ENCODE data around the gene BCDIN3D. TPM values are rescaled to one million over a fixed set of nuclear protein-coding genes. Genes with fewer than 3 reads are reported as not detected.

The BCDIN3D gene
- total RNA-seq, 1 donor from 2014 or later, result 3.3 TPM

- H3K4me1 Mint-ChIP-seq (ENCODE audit: low read depth), result peaks cover 48% of the 10 kb centered on the region
- no peak overlapping the region for H3K4me3 Mint-ChIP-seq (ENCODE audit: unreplicated experiment)
- H3K9me3 Mint-ChIP-seq (ENCODE audit: low read depth), result no peaks in the 10 kb centered on the region
- DNase-seq (ENCODE audit: low spot score), result peak; percentile 68
- H3K27me3 Mint-ChIP-seq (ENCODE audit: low read depth), result no peaks in the 10 kb centered on the region
- no peak for TF ChIP-seq CTCF (IDR thresholded peaks at IDR 0.05)
- peaks cover 5% of the 10 kb centered on the region for H3K36me3 Mint-ChIP-seq (ENCODE audit: low read depth)
- H3K27ac Mint-ChIP-seq (ENCODE audit: unreplicated experiment), result peak overlapping the region; percentile 90
These were observed 33.5 kb downstream of the BCDIN3D start for GRCh38 chr12:49809381-49809905.

GRCh38 chr12:49808686-49809380, 34.1 kb downstream of the BCDIN3D start:
- peaks cover 5% of the 10 kb centered on the region for H3K36me3 Mint-ChIP-seq (ENCODE audit: low read depth)

DNA sequence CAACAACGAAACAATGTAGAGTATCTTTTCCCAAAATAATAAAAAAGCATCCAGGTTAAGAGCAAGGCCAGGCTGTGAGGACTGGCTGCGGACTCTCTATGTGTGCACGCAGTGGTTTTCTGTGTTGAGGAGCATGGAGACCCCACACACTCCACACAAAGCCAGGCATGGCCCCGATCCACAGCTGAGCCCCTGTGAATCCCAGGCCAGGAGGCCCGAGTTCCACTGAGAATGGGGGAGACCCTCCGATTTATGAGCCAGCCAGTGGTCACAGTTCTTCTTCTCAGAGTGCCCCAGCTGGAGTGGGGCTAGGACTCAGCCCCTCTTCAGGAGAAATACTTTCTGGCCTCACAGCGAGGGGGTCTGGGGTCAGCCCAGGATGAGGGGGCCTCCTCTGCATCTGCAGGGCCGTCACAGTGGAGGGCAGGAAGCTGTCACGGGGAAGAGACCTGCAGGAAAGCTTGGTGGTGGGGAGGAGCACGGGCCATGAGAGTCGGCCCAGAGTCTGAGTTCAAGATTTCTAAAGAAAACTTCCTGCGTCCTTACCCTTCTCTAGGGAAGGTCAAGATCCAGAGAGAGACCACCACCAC, 34.8 kb downstream of the BCDIN3D start:
- Mint-ChIP-seq H3K27ac (ENCODE audit: unreplicated experiment) (peak overlapping the region; percentile 49), H3K36me3 (ENCODE audit: low read depth) (peaks cover 5% of the 10 kb centered on the region), H3K4me1 (ENCODE audit: low read depth) (peaks cover 48% of the 10 kb centered on the region), H3K27me3 (ENCODE audit: low read depth) (no peaks in the 10 kb centered on the region), H3K9me3 (ENCODE audit: low read depth) (no peaks in the 10 kb centered on the region), H3K4me3 (ENCODE audit: unreplicated experiment) (no peak overlapping the region)
- DNase-seq (ENCODE audit: low spot score), result peak; percentile 54
- no peak for TF ChIP-seq CTCF (IDR thresholded peaks at IDR 0.05)

More at GRCh38 chr12:49808686-49809380, 34.1 kb downstream of the BCDIN3D start:
- Mint-ChIP-seq H3K4me1 (ENCODE audit: low read depth) (peaks cover 48% of the 10 kb centered on the region), H3K4me3 (ENCODE audit: unreplicated experiment) (peak overlapping the region; percentile 35), H3K27ac (ENCODE audit: unreplicated experiment) (peak overlapping the region; percentile 90), H3K9me3 (ENCODE audit: low read depth) (no peaks in the 10 kb centered on the region), H3K27me3 (ENCODE audit: low read depth) (no peaks in the 10 kb centered on the region)
- DNase-seq (ENCODE audit: low spot score), result peak; percentile 89
- TF ChIP-seq CTCF (IDR thresholded peaks at IDR 0.05), result no peak

DNA sequence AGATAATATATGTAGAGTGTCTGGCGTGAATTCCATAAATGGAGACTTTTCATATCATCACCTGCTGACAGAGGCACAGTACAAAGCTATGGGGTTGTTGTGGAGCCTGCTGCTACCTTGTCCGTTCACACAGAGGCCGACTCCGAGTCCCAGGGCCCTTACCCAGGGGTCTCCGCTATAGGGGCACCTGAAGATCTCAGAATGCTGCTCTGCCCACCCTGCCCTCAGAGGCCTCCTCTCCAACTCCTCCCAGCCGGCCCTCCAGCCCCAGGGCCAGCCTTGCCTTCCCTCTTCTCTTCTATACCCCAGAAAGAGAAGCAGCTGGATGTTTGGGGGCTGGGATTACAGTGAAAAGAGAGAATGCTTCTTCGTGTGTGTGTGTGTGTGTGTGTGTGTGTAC, 36.0 kb downstream of the BCDIN3D start:
- Mint-ChIP-seq H3K4me3 (ENCODE audit: unreplicated experiment) (no peak overlapping the region), H3K4me1 (ENCODE audit: low read depth) (peaks cover 45% of the 10 kb centered on the region)
- no peak for TF ChIP-seq CTCF (IDR thresholded peaks at IDR 0.05)

GRCh38 chr12:49806321-49806813, 36.5 kb downstream of the BCDIN3D start:
- DNase-seq (ENCODE audit: low spot score), result peak; percentile 32
- TF ChIP-seq CTCF (IDR thresholded peaks at IDR 0.05), result no peak
- Mint-ChIP-seq H3K4me3 (ENCODE audit: unreplicated experiment) (no peak overlapping the region), H3K9me3 (ENCODE audit: low read depth) (no peaks in the 10 kb centered on the region), H3K4me1 (ENCODE audit: low read depth) (peaks cover 39% of the 10 kb centered on the region), H3K27me3 (ENCODE audit: low read depth) (no peaks in the 10 kb centered on the region), H3K27ac (ENCODE audit: unreplicated experiment) (no peak overlapping the region), H3K36me3 (ENCODE audit: low read depth) (peaks cover 11% of the 10 kb centered on the region)

More for the DNA sequence above, 36.0 kb downstream of the BCDIN3D start:
- Mint-ChIP-seq H3K27me3 (ENCODE audit: low read depth) (no peaks in the 10 kb centered on the region), H3K36me3 (ENCODE audit: low read depth) (peaks cover 7% of the 10 kb centered on the region), H3K9me3 (ENCODE audit: low read depth) (no peaks in the 10 kb centered on the region), H3K27ac (ENCODE audit: unreplicated experiment) (no peak overlapping the region)
- peak; percentile 57 for DNase-seq (ENCODE audit: low spot score)

All from chondrocyte (in vitro differentiated cells).